Naive thymus-derived CD4-positive, alpha-beta T cell (primary cell): ENCODE measurements around the gene SPATA6. TPM values are rescaled to one million over a fixed set of nuclear protein-coding genes. Genes with fewer than 3 reads are reported as not detected.
"Not testable (repeated sequence)": the region's sequence is repeated elsewhere in the genome, so short reads cannot be mapped to it uniquely, and the experiment has no call there.

Experiments used
- ATAC-seq: fragments of 150-1000 bp; cut with Tn5 transposase; 2 replicates; pipeline ENCODE4 v1.10.0; 2021; ENCODE audit warnings: mild to moderate bottlenecking, moderate library complexity
- CTCF ChIA-PET: fragments of 350-600 bp; sonication (Branson Sonifier 250); formaldehyde crosslinking; loops from one replicate; lab custom pipeline; 2021; ENCODE audit warnings: antibody characterized with exemption; lab: Charles Lee
- POLR2A ChIA-PET: fragments of 350-600 bp; sonication (Branson Sonifier 250); formaldehyde crosslinking; loops from one replicate; lab custom pipeline; 2021; ENCODE audit warnings: antibody characterized with exemption, inconsistent platforms; lab: Charles Lee
- DNase-seq, 9 donors: peaks; one replicate each; pipeline versions ENCODE4 v3.0.0 to v3.0.0-alpha.2; 2020 to 2022; ENCODE audit warnings: mixed read lengths in 1 of 9
- H3K27ac ChIP-seq: one replicate; pipeline ENCODE4 v1.7.0; 2013; ENCODE audit warnings: mild to moderate bottlenecking, low read depth, low read length, moderate library complexity
- H3K27me3 ChIP-seq, 2 donors: one replicate each; pipeline ENCODE4 v1.7.0; 2013; ENCODE audit warnings: low read length in 2 of 2, mild to moderate bottlenecking in 2 of 2, moderate library complexity in 2 of 2; ENCODE audit not compliant: control insufficient read depth in 2 of 2, insufficient read depth in 2 of 2
- H3K36me3 ChIP-seq, 3 experiments: 1 replicate in 2 of 3; 2 replicates in 1 of 3; pipeline ENCODE4 v1.7.0; 2013; ENCODE audit warnings: low read length in 3 of 3, mild to moderate bottlenecking in 3 of 3, moderate library complexity in 1 of 3; ENCODE audit not compliant: insufficient read depth in 3 of 3, control insufficient read depth in 2 of 3
- H3K4me1 ChIP-seq, 2 donors: one replicate each; pipeline ENCODE4 v1.7.0; 2013; ENCODE audit warnings: low read length in 2 of 2, mild to moderate bottlenecking in 2 of 2, moderate library complexity in 1 of 2; ENCODE audit not compliant: control insufficient read depth in 2 of 2, insufficient read depth in 2 of 2
- H3K4me3 ChIP-seq: 2 replicates; pipeline ENCODE4 v1.7.0; 2013; ENCODE audit warnings: mild to moderate bottlenecking, low read length
- H3K9me3 ChIP-seq, 3 experiments: 1 replicate in 2 of 3; 2 replicates in 1 of 3; pipeline ENCODE4 v1.7.0; 2013; ENCODE audit warnings: low read length in 3 of 3; ENCODE audit not compliant: control insufficient read depth in 2 of 3
- H3K27ac Mint-ChIP-seq, 9 donors: one replicate each; pipeline ENCODE4 v1.8.0; 2020 to 2022; ENCODE audit warnings: mixed read lengths in 9 of 9, mild to moderate bottlenecking in 8 of 9, moderate library complexity in 5 of 9, inconsistent platforms in 2 of 9
- H3K27me3 Mint-ChIP-seq, 5 donors: one replicate each; pipeline ENCODE4 v1.8.0; 2021 to 2022; ENCODE audit warnings: mixed read lengths in 5 of 5, mild to moderate bottlenecking in 1 of 5
- H3K36me3 Mint-ChIP-seq, 5 donors: one replicate each; pipeline ENCODE4 v1.8.0; 2020 to 2022; ENCODE audit warnings: mixed read lengths in 5 of 5, mild to moderate bottlenecking in 3 of 5, inconsistent platforms in 1 of 5
- H3K4me1 Mint-ChIP-seq, 7 donors: one replicate each; pipeline ENCODE4 v1.8.0; 2020 to 2022; ENCODE audit warnings: mixed read lengths in 7 of 7, mild to moderate bottlenecking in 3 of 7, inconsistent platforms in 1 of 7
- H3K4me3 Mint-ChIP-seq, 10 donors: one replicate each; pipeline ENCODE4 v1.8.0; 2020 to 2022; ENCODE audit warnings: mild to moderate bottlenecking in 10 of 10, mixed read lengths in 10 of 10, moderate library complexity in 6 of 10, inconsistent platforms in 2 of 10
- H3K9me3 Mint-ChIP-seq, 11 donors: one replicate each; pipeline ENCODE4 v1.8.0; 2020 to 2022; ENCODE audit warnings: mixed read lengths in 11 of 11, mild to moderate bottlenecking in 4 of 11, inconsistent platforms in 1 of 11, moderate library complexity in 1 of 11
- intact Hi-C, 2 donors: fragments of 100-400 bp; cut with micrococcal nuclease; formaldehyde crosslinking; loops; one replicate each; pipeline ENCODE4 v1.15.1; 2023
- polyA plus RNA-seq, 2 donors: library from polyadenylated mRNA; unstranded; fragments of 300-500 nt; fragmentation: Illumina TruSeq; gene quantifications; one replicate each; pipeline ENCODE4 v1.2.3, GENCODE V29; 2021
- total RNA-seq, 6 experiments: library from RNA in 5 of 6; stranded (reverse) in 5 of 6; gene quantifications; 1 replicate in 5 of 6; 2 replicates in 1 of 6; pipeline ENCODE4 v1.2.3 and lab custom pipeline; 2021 to 2026

SPATA6 gene
- total and polyA plus RNA-seq, 7 experiments from 2014 or later = 1.0 to 11.2 (median 3.0) TPM

- H3K4me3 ChIP-seq = no peak overlapping the region
- no peaks in the 10 kb centered on the region for H3K9me3 ChIP-seq
- peaks cover 0 to 21% (median 0%) of the 10 kb centered on the region in 5 donors for H3K27me3 Mint-ChIP-seq
- ChIA-PET POLR2A (no interaction called here), CTCF (no interaction called here)
- H3K27ac Mint-ChIP-seq = no peak overlapping the region
- no peaks in the 10 kb centered on the region for H3K36me3 ChIP-seq
- intact Hi-C loops = no loop called here
- H3K4me1 Mint-ChIP-seq = no peaks in the 10 kb centered on the region
- H3K4me3 Mint-ChIP-seq = no peak overlapping the region
- no peaks in the 10 kb centered on the region for H3K27me3 ChIP-seq
- H3K27ac ChIP-seq = no peak overlapping the region
- ATAC-seq = no peak
- no peak for DNase-seq
- H3K36me3 Mint-ChIP-seq = no peaks in the 10 kb centered on the region
- H3K4me1 ChIP-seq = no peaks in the 10 kb centered on the region
- H3K9me3 Mint-ChIP-seq = no peaks in the 10 kb centered on the region
Measured at GRCh38 chr1:48488721-48489120, 16.7 kb upstream of the SPATA6 start.

GRCh38 chr1:48480504-48480903 is 8.5 kb upstream of the SPATA6 start:
- Mint-ChIP-seq H3K4me3 (no peak overlapping the region), H3K4me1 (peaks cover 0 to 2% (median 0%) of the 10 kb centered on the region in 7 donors), H3K27ac (no peak overlapping the region), H3K27me3 (peaks cover 3 to 20% (median 17%) of the 10 kb centered on the region in 5 donors), H3K36me3 (no peaks in the 10 kb centered on the region), H3K9me3 (peaks cover 0 to 4% (median 0%) of the 10 kb centered on the region in 11 donors)
- DNase-seq = no peak
- no peaks in the 10 kb centered on the region for H3K36me3 ChIP-seq
- H3K4me3 ChIP-seq = no peak overlapping the region
- no peaks in the 10 kb centered on the region for H3K27me3 ChIP-seq
- H3K9me3 ChIP-seq = no peaks in the 10 kb centered on the region
- CTCF ChIA-PET = no interaction called here
- no peak overlapping the region for H3K27ac ChIP-seq
- ATAC-seq = no peak
- intact Hi-C loops = no loop called here
- POLR2A ChIA-PET = no interaction called here
- no peaks in the 10 kb centered on the region for H3K4me1 ChIP-seq

- POLR2A ChIA-PET, H3K27ac Mint-ChIP-seq, H3K4me1 ChIP-seq, H3K4me3 Mint-ChIP-seq, H3K9me3 ChIP-seq, ATAC-seq, CTCF ChIA-PET, intact Hi-C loops, H3K27ac ChIP-seq, H3K36me3 Mint-ChIP-seq, H3K4me1 Mint-ChIP-seq, H3K27me3 ChIP-seq, H3K9me3 Mint-ChIP-seq, H3K36me3 ChIP-seq, H3K4me3 ChIP-seq, DNase-seq: not testable (repeated sequence)
- H3K27me3 Mint-ChIP-seq = peaks cover 3 to 20% (median 17%) of the 10 kb centered on the region in 5 donors
Measured at GRCh38 chr1:48480023-48480422, 8.0 kb upstream of the SPATA6 start.

GRCh38 chr1:48472638-48473037 is 634 bp upstream of the SPATA6 start:
- H3K27ac ChIP-seq = peak overlapping the region; percentile 75
- no peaks in the 10 kb centered on the region for H3K9me3 ChIP-seq
- ATAC-seq (no peak), DNase-seq (no peak)
- peaks cover 22 to 42% (median 32%) of the 10 kb centered on the region in 7 donors for H3K4me1 Mint-ChIP-seq
- H3K27me3 Mint-ChIP-seq = peaks cover 0 to 27% (median 0%) of the 10 kb centered on the region in 5 donors
- no peaks in the 10 kb centered on the region for H3K36me3 ChIP-seq
- no peaks in the 10 kb centered on the region for H3K27me3 ChIP-seq
- H3K4me1 ChIP-seq = peaks cover 6 to 23% of the 10 kb centered on the region in 2 donors
- intact Hi-C loops = loop anchor here (2.0 to 5.0 kb wide), 4 partner anchors 26 to 1755 kb away; partner anchors contain the start of genes BEND5 (in 2 of the 2) and EFCAB14 (in 1 of the 2)
- ChIA-PET POLR2A (no interaction called here), CTCF (no interaction called here)
- H3K4me3 ChIP-seq = peak overlapping the region; percentile 43
- peaks cover 0 to 6% (median 0%) of the 10 kb centered on the region in 11 donors for H3K9me3 Mint-ChIP-seq
- H3K27ac Mint-ChIP-seq = peak overlapping the region; percentile 20 to 91 (median 87)
- H3K36me3 Mint-ChIP-seq = no peaks in the 10 kb centered on the region
- peak overlapping the region; percentile 79 to 96 (median 92) for H3K4me3 Mint-ChIP-seq

GRCh38 chr1:48470950-48471690 is 884 bp downstream of the SPATA6 start:
- Mint-ChIP-seq H3K27ac (peak overlapping the region; percentile 50 to 92 (median 88)), H3K4me3 (peak overlapping the region; percentile 83 to 96 (median 92)), H3K36me3 (no peaks in the 10 kb centered on the region), H3K9me3 (peaks cover 0 to 6% (median 0%) of the 10 kb centered on the region in 11 donors), H3K4me1 (peaks cover 22 to 46% (median 35%) of the 10 kb centered on the region in 7 donors), H3K27me3 (peaks cover 0 to 29% (median 0%) of the 10 kb centered on the region in 5 donors)
- ATAC-seq (no peak), DNase-seq (peak in 2 of 9 donors; percentile 1 to 7)
- Histone ChIP-seq H3K4me3 (peak overlapping the region; percentile 82), H3K4me1 (peaks cover 6 to 23% of the 10 kb centered on the region in 2 donors), H3K27me3 (no peaks in the 10 kb centered on the region), H3K36me3 (no peaks in the 10 kb centered on the region), H3K9me3 (no peaks in the 10 kb centered on the region), H3K27ac (peak overlapping the region; percentile 75)
- ChIA-PET CTCF (interaction anchor here (0.8 kb wide), 1 partner anchor 8 kb away, joined by 3 read pairs; no protein-coding TSS in a partner anchor), POLR2A (no interaction called here)
- intact Hi-C loops = loop anchor here (5.0 kb wide), 2 partner anchors 306 to 1754 kb away; partner anchors contain the start of genes BEND5 (in 1 of the 2) and EFCAB14 (in 1 of the 2)

GRCh38 chr1:48470481-48470855 is 1.5 kb downstream of the SPATA6 start:
- Mint-ChIP-seq H3K36me3 (no peaks in the 10 kb centered on the region), H3K9me3 (peaks cover 0 to 6% (median 0%) of the 10 kb centered on the region in 11 donors), H3K27me3 (peaks cover 0 to 31% (median 0%) of the 10 kb centered on the region in 5 donors), H3K4me1 (peaks cover 22 to 49% (median 35%) of the 10 kb centered on the region in 7 donors), H3K4me3 (peak overlapping the region; percentile 83 to 96 (median 92)), H3K27ac (peak overlapping the region; percentile 25 to 92 (median 87))
- CTCF ChIA-PET = interaction anchor here (0.9 kb wide), 1 partner anchor 28 kb away, joined by 3 read pairs; no protein-coding TSS in a partner anchor
- DNase-seq (peak in 2 of 9 donors; percentile 0 to 16), ATAC-seq (no peak)
- POLR2A ChIA-PET = no interaction called here
- no peaks in the 10 kb centered on the region for H3K9me3 ChIP-seq
- H3K27me3 ChIP-seq = no peaks in the 10 kb centered on the region
- intact Hi-C loops = loop anchor here (5.0 kb wide), 2 partner anchors 307 to 1753 kb away; partner anchors contain the start of genes BEND5 (in 1 of the 2) and EFCAB14 (in 1 of the 2)
- peaks cover 6 to 23% of the 10 kb centered on the region in 2 donors for H3K4me1 ChIP-seq
- H3K36me3 ChIP-seq = no peaks in the 10 kb centered on the region
- no peak overlapping the region for H3K4me3 ChIP-seq
- H3K27ac ChIP-seq = peak overlapping the region; percentile 10
